Cardiac muscle cell (in vitro differentiated cells and primary cell): ENCODE results near the gene PRDM4. TPM values are rescaled to one million over a fixed set of nuclear protein-coding genes. Genes with fewer than 3 reads are reported as not detected.

Experiments used
- DNase-seq, 2 donors: peaks; one replicate each; pipeline versions ENCODE4 v3.0.0 to v3.0.0-alpha.2; 2010 to 2017; ENCODE audit warnings: low read depth in 1 of 2, low spot score in 1 of 2
- H3K27ac ChIP-seq: fragments of 200-600 bp; sonication (generic); 2 replicates; pipeline ENCODE4 v1.5.1; 2016
- H3K27me3 ChIP-seq: fragments of 200-600 bp; sonication (generic); 2 replicates; pipeline ENCODE4 v1.6.0; 2016; ENCODE audit warnings: control low read depth
- H3K36me3 ChIP-seq: fragments of 200-600 bp; sonication (generic); 2 replicates; pipeline ENCODE4 v1.5.1; 2016; ENCODE audit warnings: control low read depth
- H3K4me1 ChIP-seq: fragments of 200-600 bp; sonication (generic); 2 replicates; pipeline ENCODE4 v1.8.1; 2017; ENCODE audit warnings: low read depth, mild to moderate bottlenecking, mixed run types
- H3K4me3 ChIP-seq: fragments of 200-600 bp; sonication (generic); 2 replicates; pipeline ENCODE4 v1.5.1; 2016; ENCODE audit warnings: mild to moderate bottlenecking
- H3K9me3 ChIP-seq: fragments of 200-600 bp; sonication (generic); 2 replicates; pipeline ENCODE4 v1.5.1; 2017; ENCODE audit warnings: low read depth, mild to moderate bottlenecking, control low read depth
- polyA plus RNA-seq: library from polyadenylated mRNA; unstranded; fragments of >200 nt; fragmentation: Nextera tagmentation; extraction: Ambion mirVana; gene quantifications from 2 replicates; pipeline ENCODE4 v1.2.1, GENCODE V29; 2016
- total RNA-seq: library from RNA; depleted of rRNA; stranded (reverse); fragments of >200 nt; gene quantifications from 2 replicates; pipeline ENCODE4 v1.2.3, GENCODE V29; 2016
- TF ChIP-seq, protein P1 (sequence below): IDR thresholded peaks from 2 replicates; pipeline ENCODE4 v1.5.1; 2012; ENCODE audit warnings: low read depth, mild to moderate bottlenecking, low read length

Gene PRDM4, protein sequence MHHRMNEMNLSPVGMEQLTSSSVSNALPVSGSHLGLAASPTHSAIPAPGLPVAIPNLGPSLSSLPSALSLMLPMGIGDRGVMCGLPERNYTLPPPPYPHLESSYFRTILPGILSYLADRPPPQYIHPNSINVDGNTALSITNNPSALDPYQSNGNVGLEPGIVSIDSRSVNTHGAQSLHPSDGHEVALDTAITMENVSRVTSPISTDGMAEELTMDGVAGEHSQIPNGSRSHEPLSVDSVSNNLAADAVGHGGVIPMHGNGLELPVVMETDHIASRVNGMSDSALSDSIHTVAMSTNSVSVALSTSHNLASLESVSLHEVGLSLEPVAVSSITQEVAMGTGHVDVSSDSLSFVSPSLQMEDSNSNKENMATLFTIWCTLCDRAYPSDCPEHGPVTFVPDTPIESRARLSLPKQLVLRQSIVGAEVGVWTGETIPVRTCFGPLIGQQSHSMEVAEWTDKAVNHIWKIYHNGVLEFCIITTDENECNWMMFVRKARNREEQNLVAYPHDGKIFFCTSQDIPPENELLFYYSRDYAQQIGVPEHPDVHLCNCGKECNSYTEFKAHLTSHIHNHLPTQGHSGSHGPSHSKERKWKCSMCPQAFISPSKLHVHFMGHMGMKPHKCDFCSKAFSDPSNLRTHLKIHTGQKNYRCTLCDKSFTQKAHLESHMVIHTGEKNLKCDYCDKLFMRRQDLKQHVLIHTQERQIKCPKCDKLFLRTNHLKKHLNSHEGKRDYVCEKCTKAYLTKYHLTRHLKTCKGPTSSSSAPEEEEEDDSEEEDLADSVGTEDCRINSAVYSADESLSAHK
- total RNA-seq (15.5 and 21.0 TPM in 2 replicates), polyA plus RNA-seq (10.2 and 12.6 TPM in 2 replicates)

DNA sequence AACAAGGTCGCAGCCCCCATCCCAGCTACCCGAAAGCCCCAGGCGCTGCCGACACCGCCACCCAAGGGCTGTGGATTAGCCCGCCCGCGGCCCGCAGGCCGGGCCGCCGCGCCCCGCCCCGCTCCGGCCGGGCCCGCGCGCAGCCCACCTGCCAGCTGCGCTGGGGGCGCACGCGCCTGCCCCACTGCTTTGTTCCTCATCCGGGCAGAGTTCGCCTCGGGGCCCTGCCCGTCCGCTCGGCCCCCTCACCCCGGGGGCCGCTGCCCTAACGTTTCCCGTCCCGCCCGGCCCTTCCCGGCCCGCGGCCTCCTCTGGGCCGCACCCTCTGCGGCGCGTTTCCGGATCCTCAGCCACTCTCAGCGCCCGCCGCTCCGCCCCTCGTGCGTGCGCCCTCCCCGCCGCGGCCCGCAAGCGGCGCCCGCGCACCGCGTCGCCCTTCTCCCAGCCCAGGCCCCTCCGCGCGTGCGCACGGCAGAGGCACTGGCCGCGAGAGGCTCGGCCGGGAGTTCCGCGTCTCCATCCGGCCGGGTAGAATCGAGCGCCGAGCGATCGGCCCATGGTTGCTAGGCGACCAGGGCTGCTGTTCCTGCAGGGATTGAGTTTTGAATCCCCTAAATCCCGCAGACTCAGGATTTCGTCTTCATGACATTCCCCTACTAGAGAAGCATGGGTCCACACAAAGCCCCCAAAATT, at the start of gene PRDM4:
Gene PRDM4 (minus strand): TSS at position 329 of the 693 bp plus-strand sequence. CDS start 622 bp downstream, outside the sequence.
- Histone ChIP-seq H3K4me1 (peaks cover 8% of the 10 kb centered on the region), H3K4me3 (peak within 1 kb of the TSS; percentile 100), H3K27ac (peak within 1 kb of the TSS; percentile 56), H3K36me3 (peaks cover 9% of the 10 kb centered on the region), H3K27me3 (peaks cover 11% of the 10 kb centered on the region), H3K9me3 (no peaks in the 10 kb centered on the region)
- DNase-seq: peak; percentile 97 to 98
- TF ChIP-seq, protein P1, sequence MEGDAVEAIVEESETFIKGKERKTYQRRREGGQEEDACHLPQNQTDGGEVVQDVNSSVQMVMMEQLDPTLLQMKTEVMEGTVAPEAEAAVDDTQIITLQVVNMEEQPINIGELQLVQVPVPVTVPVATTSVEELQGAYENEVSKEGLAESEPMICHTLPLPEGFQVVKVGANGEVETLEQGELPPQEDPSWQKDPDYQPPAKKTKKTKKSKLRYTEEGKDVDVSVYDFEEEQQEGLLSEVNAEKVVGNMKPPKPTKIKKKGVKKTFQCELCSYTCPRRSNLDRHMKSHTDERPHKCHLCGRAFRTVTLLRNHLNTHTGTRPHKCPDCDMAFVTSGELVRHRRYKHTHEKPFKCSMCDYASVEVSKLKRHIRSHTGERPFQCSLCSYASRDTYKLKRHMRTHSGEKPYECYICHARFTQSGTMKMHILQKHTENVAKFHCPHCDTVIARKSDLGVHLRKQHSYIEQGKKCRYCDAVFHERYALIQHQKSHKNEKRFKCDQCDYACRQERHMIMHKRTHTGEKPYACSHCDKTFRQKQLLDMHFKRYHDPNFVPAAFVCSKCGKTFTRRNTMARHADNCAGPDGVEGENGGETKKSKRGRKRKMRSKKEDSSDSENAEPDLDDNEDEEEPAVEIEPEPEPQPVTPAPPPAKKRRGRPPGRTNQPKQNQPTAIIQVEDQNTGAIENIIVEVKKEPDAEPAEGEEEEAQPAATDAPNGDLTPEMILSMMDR: no peak

DNA sequence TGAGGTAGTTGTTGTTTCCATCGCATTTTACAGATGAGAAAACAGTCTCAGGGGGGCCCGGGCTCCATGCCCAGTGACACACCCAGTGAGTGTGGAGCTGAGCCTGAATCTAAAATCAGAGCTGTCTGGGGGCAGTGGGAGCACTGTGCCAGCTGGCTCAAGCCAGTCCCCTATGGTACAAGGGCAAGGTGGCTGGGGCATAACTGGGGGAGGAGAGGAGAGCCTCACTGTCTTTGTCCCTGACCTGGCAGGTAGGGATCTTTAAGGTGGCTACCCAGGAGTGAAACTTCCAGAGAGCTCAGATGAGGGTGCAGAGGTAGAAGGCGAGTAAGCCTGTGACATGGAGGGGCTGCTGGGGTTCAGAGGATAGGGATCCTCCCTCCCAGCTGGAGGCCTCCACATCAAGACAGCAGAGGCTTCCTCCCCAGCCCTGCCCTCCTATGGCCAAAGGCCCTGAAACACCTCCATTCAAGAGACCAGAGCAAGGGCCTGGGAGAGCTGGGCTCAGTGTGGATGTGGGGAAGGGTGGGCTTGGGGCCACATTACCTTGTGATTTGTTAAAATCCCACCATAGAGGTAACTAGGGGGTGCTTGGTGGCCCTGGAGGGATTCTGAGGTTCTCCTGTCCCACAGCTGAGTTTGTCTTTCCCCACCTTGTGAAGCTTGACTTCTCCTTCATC, 46.7 kb upstream of the PRDM4 start:
- Histone ChIP-seq H3K9me3 (no peaks in the 10 kb centered on the region), H3K36me3 (no peaks in the 10 kb centered on the region), H3K27ac (no peak overlapping the region), H3K27me3 (no peaks in the 10 kb centered on the region), H3K4me1 (no peaks in the 10 kb centered on the region), H3K4me3 (no peak overlapping the region)
- DNase-seq: no peak
- TF ChIP-seq, protein P1: no peak

DNA sequence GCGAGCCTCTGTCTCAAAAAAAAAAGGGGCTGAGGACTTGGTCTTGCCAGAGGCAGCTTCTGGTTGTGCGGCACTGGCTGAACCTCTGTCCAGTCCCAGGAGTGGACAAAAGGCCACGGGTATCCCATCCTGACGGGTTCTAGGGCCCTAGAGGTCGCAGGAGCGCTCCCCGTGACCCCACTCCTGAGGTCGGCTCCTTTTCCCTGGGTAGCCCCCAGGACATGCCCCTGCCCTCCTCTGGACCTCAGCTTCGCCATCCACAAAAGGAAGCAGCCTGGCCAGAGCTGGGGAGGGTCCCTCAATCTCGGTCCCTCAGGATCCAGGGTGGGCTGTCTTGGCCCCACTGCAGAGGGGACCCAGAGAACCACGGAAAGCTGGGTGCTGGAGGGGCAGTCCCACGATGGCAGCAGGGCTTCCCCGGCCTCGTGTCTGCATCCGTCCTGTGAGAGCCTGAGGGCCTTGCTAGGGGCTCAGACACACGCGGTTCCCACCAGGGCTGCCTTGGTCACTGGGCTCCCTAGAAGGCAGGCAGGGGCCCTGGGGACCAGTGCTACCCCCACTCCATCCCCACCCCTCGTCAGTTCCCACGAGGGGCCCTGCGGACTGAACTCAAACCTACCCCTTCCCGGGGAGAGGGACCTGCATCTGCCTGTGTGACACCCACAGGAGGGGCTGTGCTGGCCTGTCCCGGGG, 44.7 kb upstream of the PRDM4 start:
- DNase-seq: no peak
- no peaks in the 10 kb centered on the region for H3K9me3 ChIP-seq
- TF ChIP-seq, protein P1: no peak
- peaks cover 2% of the 10 kb centered on the region for H3K27me3 ChIP-seq
- no peaks in the 10 kb centered on the region for H3K4me1 ChIP-seq
- H3K4me3 ChIP-seq: no peak overlapping the region
- no peaks in the 10 kb centered on the region for H3K36me3 ChIP-seq
- no peak overlapping the region for H3K27ac ChIP-seq

DNA sequence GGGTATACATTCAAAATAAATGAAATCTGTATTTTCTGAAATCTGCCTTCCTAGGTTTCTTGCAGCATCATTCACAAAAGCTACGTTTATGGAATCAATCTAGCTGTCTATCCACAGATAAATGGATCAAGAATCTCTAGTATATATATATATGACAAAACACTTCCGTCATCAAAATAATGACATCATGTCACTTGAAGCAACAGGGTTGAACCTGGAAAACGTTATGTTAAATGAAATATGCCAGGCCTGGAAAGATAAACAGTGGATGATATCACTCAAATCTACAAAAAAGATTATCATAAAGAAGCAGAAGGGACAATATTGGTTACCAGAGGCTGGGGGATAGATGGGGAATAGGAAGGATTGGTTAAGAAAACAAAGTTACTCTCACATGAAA, 42.2 kb upstream of the PRDM4 start:
- Histone ChIP-seq H3K9me3 (no peaks in the 10 kb centered on the region), H3K27me3 (peaks cover 2% of the 10 kb centered on the region), H3K4me3 (no peak overlapping the region), H3K4me1 (no peaks in the 10 kb centered on the region), H3K27ac (no peak overlapping the region), H3K36me3 (no peaks in the 10 kb centered on the region)
- TF ChIP-seq, protein P1: no peak
- DNase-seq: no peak

DNA sequence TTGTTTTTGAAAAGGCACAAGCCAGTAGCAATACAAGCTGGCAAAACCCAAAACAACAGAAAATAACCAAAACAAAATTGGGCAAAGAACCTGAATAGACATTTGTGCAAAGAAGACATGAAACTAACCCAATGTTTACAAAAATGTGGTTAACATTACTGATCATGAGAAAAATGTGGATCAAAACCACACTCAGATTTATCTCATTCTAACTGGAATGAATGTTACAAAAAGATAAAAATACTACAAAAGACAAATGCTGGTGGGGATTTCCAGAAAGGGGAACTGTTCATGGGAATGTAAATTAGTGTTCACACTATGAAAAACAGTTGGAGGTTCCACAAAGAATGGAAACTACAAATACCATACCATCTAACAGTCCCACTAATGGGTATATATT, 40.2 kb upstream of the PRDM4 start:
- no peaks in the 10 kb centered on the region for H3K4me1 ChIP-seq
- H3K27me3 ChIP-seq: peaks cover 5% of the 10 kb centered on the region
- TF ChIP-seq, protein P1: no peak
- H3K36me3 ChIP-seq: no peaks in the 10 kb centered on the region
- H3K27ac ChIP-seq: no peak overlapping the region
- no peak overlapping the region for H3K4me3 ChIP-seq
- DNase-seq: peak in 1 of 2 donors; percentile 12
- no peaks in the 10 kb centered on the region for H3K9me3 ChIP-seq
